GM23248 (cell line): ENCODE results near the gene CCNYL1.

Experiments
- EZH2 ChIP-seq: fragments of 200-600 bp; sonication (generic); IDR thresholded peaks from 2 replicates; pipeline ENCODE4 v1.6.1; 2018; ENCODE audit warnings: antibody characterized with exemption, mild to moderate bottlenecking; ENCODE audit not compliant: insufficient read depth, poor library complexity, severe bottlenecking
- EZH2phosphoT487 ChIP-seq: fragments of 200-600 bp; sonication (generic); IDR thresholded peaks from 2 replicates; pipeline ENCODE4 v1.6.1; 2018; ENCODE audit warnings: antibody characterized with exemption, moderate library complexity, mild to moderate bottlenecking, low read depth; ENCODE audit not compliant: insufficient read depth

DNA sequence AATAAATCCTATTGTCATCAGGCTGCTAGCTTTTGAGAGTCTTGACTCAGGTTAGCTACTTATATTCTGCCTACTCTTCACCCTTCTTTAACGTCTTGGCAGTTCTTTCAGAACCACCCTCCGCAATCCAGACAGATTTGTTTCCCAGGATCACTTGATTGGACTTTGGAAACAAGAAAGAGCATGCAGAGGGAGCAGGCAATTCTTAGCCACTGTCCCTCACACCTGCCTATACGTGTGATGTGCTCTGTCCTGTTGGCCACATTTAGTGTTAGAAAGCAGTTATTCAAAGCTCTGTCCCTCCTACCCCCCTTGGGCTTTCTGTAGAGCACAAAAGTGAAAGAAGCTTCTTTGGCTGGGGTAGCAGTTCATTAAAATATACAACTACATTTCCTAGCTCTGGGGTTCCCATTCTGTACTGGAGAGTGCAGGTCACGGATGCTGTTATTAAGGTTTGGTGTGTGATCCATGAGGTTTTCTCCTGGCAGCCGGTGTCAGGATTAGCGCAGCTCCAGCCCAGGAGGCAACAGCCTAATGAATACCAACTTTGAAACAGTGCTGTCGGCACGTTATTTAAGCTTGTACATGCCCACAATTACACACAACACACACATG, 52.0 kb downstream of the CCNYL1 start:
- no peak for TF ChIP-seq EZH2
- TF ChIP-seq EZH2phosphoT487 = no peak
